ENCODE data around the gene TOMM20. TPM values are rescaled to one million over a fixed set of nuclear protein-coding genes. Genes with fewer than 3 reads are reported as not detected.
A peak's percentile ranks its signal among the peaks of the same experiment; 100 is the strongest.
"Not testable (repeated sequence)": the region's sequence is repeated elsewhere in the genome, so short reads cannot be mapped to it uniquely, and the experiment has no call there.

Gene TOMM20
- total RNA-seq, 1 experiment from 2014 or later: 197 TPM

DNA sequence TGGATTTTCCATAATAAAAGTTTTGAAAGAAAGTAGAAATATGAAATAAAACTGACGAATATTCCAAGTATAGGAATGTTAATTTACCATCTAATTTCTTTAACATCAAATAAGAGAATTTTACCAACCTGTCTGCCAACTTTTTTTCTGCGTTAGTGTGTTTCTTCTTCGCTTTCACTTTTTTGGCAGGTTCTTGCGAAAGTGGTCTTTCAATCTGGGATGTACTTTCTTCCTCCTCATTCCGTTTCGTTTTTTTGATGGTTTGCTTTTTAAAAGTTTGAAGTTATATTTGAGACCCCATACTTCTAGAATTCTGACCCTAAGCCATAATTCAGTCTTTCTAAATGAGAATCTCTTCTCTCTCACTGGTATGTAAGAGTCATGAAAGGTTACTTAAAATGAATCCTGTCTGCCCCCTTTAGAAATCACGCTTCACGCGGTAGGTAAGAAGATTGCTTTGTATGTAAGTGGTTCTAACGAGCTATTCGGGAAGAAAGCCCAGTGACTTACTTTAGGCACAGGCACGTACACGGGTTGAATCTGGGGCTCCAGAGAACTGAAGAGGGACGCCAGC, 31.8 kb upstream of the TOMM20 start:
- Histone ChIP-seq H3K79me2 (ENCODE audit: insufficient read depth, low read length) (no peaks in the 10 kb centered on the region; the same call in 1 of the 2 replicates), H3T11ph (ENCODE audit: low read length) (no peak overlapping the region), H2BK5ac (ENCODE audit: insufficient read length, low read length) (no peak overlapping the region), H2BK20ac (ENCODE audit: low read depth, low read length, poor library complexity, severe bottlenecking) (no peak overlapping the region), H2AFZ (ENCODE audit: low read length) (no peak overlapping the region), H2AK5ac (ENCODE audit: insufficient read length, low read length) (no peak overlapping the region), H3K23ac (ENCODE audit: insufficient read length, low read depth, low read length) (no peak overlapping the region), H3K56ac (ENCODE audit: insufficient read length, low read depth, low read length) (no peak overlapping the region), H2BK15ac (ENCODE audit: low read depth, low read length) (no peak overlapping the region), H3K27me3 (ENCODE audit: insufficient read depth, low read length) (no peaks in the 10 kb centered on the region), H3K9me3 (ENCODE audit: control insufficient read depth, low read depth, low read length) (no peaks in the 10 kb centered on the region), H3K79me1 (ENCODE audit: insufficient read depth, low read depth, low read length, poor library complexity, severe bottlenecking) (no peaks in the 10 kb centered on the region), H3K27ac (ENCODE audit: insufficient read length, low read depth, low read length) (peak overlapping the region; percentile 57), H4K5ac (ENCODE audit: insufficient read length, low read depth, low read length) (no peak overlapping the region), H3K4me2 (ENCODE audit: insufficient read depth, insufficient read length, low read length) (peak overlapping the region; percentile 65), H4K91ac (ENCODE audit: insufficient read length, low read depth, low read length) (no peak overlapping the region), H3K4ac (ENCODE audit: low read depth, low read length) (no peak overlapping the region), H3K23me2 (ENCODE audit: insufficient read length, low read depth, low read length, poor library complexity, severe bottlenecking) (peaks cover 8% of the 10 kb centered on the region), H3K9ac (ENCODE audit: extremely low read depth, insufficient read length, low read length) (peak overlapping the region; percentile 86), H2BK12ac (ENCODE audit: insufficient read length, low read depth, low read length) (no peak overlapping the region), H3K4me1 (ENCODE audit: insufficient read depth, low read length) (no peaks in the 10 kb centered on the region), H4K20me1 (ENCODE audit: control insufficient read depth, insufficient read depth, insufficient read length) (no peaks in the 10 kb centered on the region), H3K14ac (ENCODE audit: insufficient read depth, low read length) (peak overlapping the region; percentile 68), H4K8ac (replicated peaks; ENCODE audit: insufficient read length, low read depth, low read length) (no peak overlapping the region), H2BK120ac (ENCODE audit: low read depth, low read length, poor library complexity, severe bottlenecking) (no peak overlapping the region), H3K18ac (ENCODE audit: insufficient read length, low read depth, low read length) (peak overlapping the region; percentile 7)
- no CpG with 5 or more reads among the region's 14 CpGs for WGBS (ENCODE audit: extremely low coverage, insufficient read length, low lambda C conversion rate)
- TF ChIP-seq CTCF (conservative IDR thresholded peaks at IDR 0.05): no peak
- Mint-ChIP-seq H3K36me3 (ENCODE audit: insufficient read depth in 1 of 3, low read depth in 3 of 3) (peaks cover 6 to 17% (median 9%) of the 10 kb centered on the region in 3 experiments; a peak in 5 of 7 replicates), H3K27ac (peak overlapping the region; percentile 96 to 100 (median 99)), H3K4me1 (peaks cover 6 to 13% of the 10 kb centered on the region in 2 experiments), H3K9me3 (no peaks in the 10 kb centered on the region), H3K4me3 (peak overlapping the region; percentile 99), H3K27me3 (ENCODE audit: low read depth) (no peaks in the 10 kb centered on the region; the same call in none of the 2 replicates)
- DNase-seq: no peak

GRCh38 chr1:235159930-235160329, 31.3 kb upstream of the TOMM20 start:
- not testable (repeated sequence) for H4K5ac ChIP-seq (ENCODE audit: insufficient read length, low read depth, low read length); H2BK12ac ChIP-seq (ENCODE audit: insufficient read length, low read depth, low read length); H2BK15ac ChIP-seq (ENCODE audit: low read depth, low read length); H3K56ac ChIP-seq (ENCODE audit: insufficient read length, low read depth, low read length); H2AFZ ChIP-seq (ENCODE audit: low read length); H2BK20ac ChIP-seq (ENCODE audit: low read depth, low read length, poor library complexity, severe bottlenecking); H3K23ac ChIP-seq (ENCODE audit: insufficient read length, low read depth, low read length); H3K27me3 Mint-ChIP-seq (ENCODE audit: low read depth); DNase-seq; H3K4me1 ChIP-seq (ENCODE audit: insufficient read depth, low read length); H3K23me2 ChIP-seq (ENCODE audit: insufficient read length, low read depth, low read length, poor library complexity, severe bottlenecking); H3K18ac ChIP-seq (ENCODE audit: insufficient read length, low read depth, low read length); H4K20me1 ChIP-seq (ENCODE audit: control insufficient read depth, insufficient read depth, insufficient read length); H3K9me3 Mint-ChIP-seq; H3K79me2 ChIP-seq (ENCODE audit: insufficient read depth, low read length); H3K79me1 ChIP-seq (ENCODE audit: insufficient read depth, low read depth, low read length, poor library complexity, severe bottlenecking); H3K9ac ChIP-seq (ENCODE audit: extremely low read depth, insufficient read length, low read length); H3K9me3 ChIP-seq (ENCODE audit: control insufficient read depth, low read depth, low read length); H2BK120ac ChIP-seq (ENCODE audit: low read depth, low read length, poor library complexity, severe bottlenecking); H4K91ac ChIP-seq (ENCODE audit: insufficient read length, low read depth, low read length); H3K27ac ChIP-seq (ENCODE audit: insufficient read length, low read depth, low read length); H3K14ac ChIP-seq (ENCODE audit: insufficient read depth, low read length); H2AK5ac ChIP-seq (ENCODE audit: insufficient read length, low read length); H2BK5ac ChIP-seq (ENCODE audit: insufficient read length, low read length); H4K8ac ChIP-seq (replicated peaks; ENCODE audit: insufficient read length, low read depth, low read length); H3K4ac ChIP-seq (ENCODE audit: low read depth, low read length); H3K4me2 ChIP-seq (ENCODE audit: insufficient read depth, insufficient read length, low read length); H3T11ph ChIP-seq (ENCODE audit: low read length); H3K27me3 ChIP-seq (ENCODE audit: insufficient read depth, low read length)
- peaks cover 7 to 22% (median 11%) of the 10 kb centered on the region in 3 experiments for H3K36me3 Mint-ChIP-seq (ENCODE audit: insufficient read depth in 1 of 3, low read depth in 3 of 3)
- H3K27ac Mint-ChIP-seq: peak overlapping the region in 2 of 3 experiments; percentile 2 to 48; a peak in 1 of 7 replicates
- WGBS (ENCODE audit: extremely low coverage, insufficient read length, low lambda C conversion rate): no CpG with 5 or more reads among the region's 9 CpGs
- H3K4me3 Mint-ChIP-seq: peak overlapping the region; percentile 99
- peaks cover 6 to 13% of the 10 kb centered on the region in 2 experiments for H3K4me1 Mint-ChIP-seq

All from H9 (cell line).